ENCODE results near the gene E2F6.

Gene E2F6

GRCh38 chr2:11465485-11466306 lies at the start of gene E2F6:
Gene E2F6, minus strand, starts transcription at chr2:11466161. Its CDS starts 282 bp downstream, at chr2:11465879.
- peak; percentile 69 for DNase-seq (ENCODE audit: low read depth)

- DNase-seq (ENCODE audit: low read depth): no peak
Observed at GRCh38 chr2:11515490-11515981, 49.6 kb upstream of the E2F6 start.

GRCh38 chr2:11514904-11515303 lies 48.9 kb upstream of the E2F6 start:
- no peak for DNase-seq (ENCODE audit: low read depth)

- no peak for DNase-seq (ENCODE audit: low read depth)
Observed at GRCh38 chr2:11514081-11514730, 48.2 kb upstream of the E2F6 start.

- no peak for DNase-seq (ENCODE audit: low read depth)
Observed at GRCh38 chr2:11513319-11513718, 47.4 kb upstream of the E2F6 start.

GRCh38 chr2:11512431-11512830 lies 46.5 kb upstream of the E2F6 start:
- DNase-seq (ENCODE audit: low read depth): no peak

GRCh38 chr2:11509657-11510360 lies 43.8 kb upstream of the E2F6 start:
- no peak for DNase-seq (ENCODE audit: low read depth)

- DNase-seq (ENCODE audit: low read depth): no peak
Observed at GRCh38 chr2:11508279-11508678, 42.3 kb upstream of the E2F6 start.

GRCh38 chr2:11507517-11507916 lies 41.6 kb upstream of the E2F6 start:
- DNase-seq (ENCODE audit: low read depth): no peak

GRCh38 chr2:11506611-11506969 lies 40.6 kb upstream of the E2F6 start:
- DNase-seq (ENCODE audit: low read depth): no peak

GRCh38 chr2:11505652-11506610 lies 40.0 kb upstream of the E2F6 start:
- DNase-seq (ENCODE audit: low read depth): no peak

- no peak for DNase-seq (ENCODE audit: low read depth)
Observed at GRCh38 chr2:11503354-11503927, 37.5 kb upstream of the E2F6 start.

GRCh38 chr2:11502740-11503292 lies 36.9 kb upstream of the E2F6 start:
- DNase-seq (ENCODE audit: low read depth): no peak

GRCh38 chr2:11500702-11501303 lies 34.8 kb upstream of the E2F6 start:
- DNase-seq (ENCODE audit: low read depth): no peak

GRCh38 chr2:11499081-11499743 lies 33.3 kb upstream of the E2F6 start:
- DNase-seq (ENCODE audit: low read depth): no peak

- no peak for DNase-seq (ENCODE audit: low read depth)
Observed at GRCh38 chr2:11498543-11499034, 32.6 kb upstream of the E2F6 start.

GRCh38 chr2:11495844-11496681 lies 30.1 kb upstream of the E2F6 start:
- DNase-seq (ENCODE audit: low read depth): no peak

- no peak for DNase-seq (ENCODE audit: low read depth)
Observed at GRCh38 chr2:11494310-11494709, 28.3 kb upstream of the E2F6 start.

- no peak for DNase-seq (ENCODE audit: low read depth)
Observed at GRCh38 chr2:11493282-11493681, 27.3 kb upstream of the E2F6 start.

All from stimulated activated CD8-positive, alpha-beta memory T cell treated with anti-CD3 and anti-CD28 coated beads, Interleukin-15, amount 100 ng/mL, for 1 hour (primary cell).